GM23338 (cell line): ENCODE measurements around the gene KRT85.

Experiments used
- CREB1 ChIP-seq: fragments of 250-450 bp; sonication (Bioruptor Pico); IDR thresholded peaks from 2 replicates; pipeline ENCODE4 v1.5.0; 2020; ENCODE audit warnings: low read depth, mild to moderate bottlenecking, moderate library complexity
- EZH2 ChIP-seq: fragments of 200-600 bp; sonication (generic); IDR thresholded peaks from one replicate; pipeline ENCODE4 v1.8.0; 2017; ENCODE audit warnings: antibody characterized with exemption, mild to moderate bottlenecking, low read depth; ENCODE audit not compliant: unreplicated experiment
- EZH2phosphoT487 ChIP-seq: fragments of 200-600 bp; sonication (generic); IDR thresholded peaks from one replicate; pipeline ENCODE4 v1.8.1; 2018; ENCODE audit warnings: antibody characterized with exemption; ENCODE audit not compliant: unreplicated experiment
- POLR2AphosphoS5 ChIP-seq: IDR thresholded peaks from 2 replicates; pipeline ENCODE4 v1.6.1; 2016; ENCODE audit warnings: antibody characterized with exemption, low read depth
- ZNF331 ChIP-seq: fragments of 250-450 bp; sonication (Bioruptor Pico); IDR thresholded peaks from 2 replicates; pipeline ENCODE4 v1.5.0; 2020; ENCODE audit warnings: low read depth, mild to moderate bottlenecking, moderate library complexity
- TF ChIP-seq, protein P1 (sequence below), 2 experiments: fragments of 200-600 bp in 1 of 2; sonication (generic) in 1 of 2; conservative IDR thresholded peaks; 2 replicates each; pipeline versions ENCODE4 v1.5.1 to v1.6.1; 2016 to 2017; ENCODE audit warnings: antibody characterized with exemption in 2 of 2, low read depth in 2 of 2, mild to moderate bottlenecking in 2 of 2, moderate library complexity in 1 of 2
- TF ChIP-seq, protein P2 (sequence below): IDR thresholded peaks from one replicate; pipeline ENCODE4 v1.6.1; 2018; ENCODE audit warnings: antibody characterized with exemption; ENCODE audit not compliant: unreplicated experiment
- TF ChIP-seq, protein P3 (sequence below): fragments of 250-450 bp; sonication (Bioruptor Pico); IDR thresholded peaks from 2 replicates; pipeline ENCODE4 v1.5.0; 2020; ENCODE audit warnings: mild to moderate bottlenecking, moderate library complexity
- TF ChIP-seq, protein P4 (sequence below): IDR thresholded peaks from 2 replicates; pipeline ENCODE4 v1.6.1; 2016; ENCODE audit warnings: antibody characterized with exemption

DNA sequence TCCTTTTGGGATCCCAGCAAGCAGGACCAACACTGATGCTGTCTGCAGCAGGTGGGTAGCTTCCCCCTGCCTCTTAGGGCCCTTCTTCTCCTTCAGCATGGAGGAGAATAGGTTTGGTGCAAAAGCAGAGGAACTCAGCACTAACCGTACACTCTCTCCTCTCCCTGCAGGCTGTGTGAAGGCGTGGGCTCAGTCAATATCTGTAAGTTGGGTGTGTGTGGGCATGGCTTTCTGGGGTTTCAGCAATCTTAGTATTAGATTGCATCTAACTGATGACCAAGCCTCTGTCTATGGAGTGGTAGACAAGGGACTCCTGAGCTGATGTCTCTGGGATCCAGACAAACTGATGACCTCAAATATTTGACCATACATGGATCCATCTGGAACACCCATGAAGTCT is 14.3 kb downstream of the KRT85 start:
- TF ChIP-seq, protein P1, sequence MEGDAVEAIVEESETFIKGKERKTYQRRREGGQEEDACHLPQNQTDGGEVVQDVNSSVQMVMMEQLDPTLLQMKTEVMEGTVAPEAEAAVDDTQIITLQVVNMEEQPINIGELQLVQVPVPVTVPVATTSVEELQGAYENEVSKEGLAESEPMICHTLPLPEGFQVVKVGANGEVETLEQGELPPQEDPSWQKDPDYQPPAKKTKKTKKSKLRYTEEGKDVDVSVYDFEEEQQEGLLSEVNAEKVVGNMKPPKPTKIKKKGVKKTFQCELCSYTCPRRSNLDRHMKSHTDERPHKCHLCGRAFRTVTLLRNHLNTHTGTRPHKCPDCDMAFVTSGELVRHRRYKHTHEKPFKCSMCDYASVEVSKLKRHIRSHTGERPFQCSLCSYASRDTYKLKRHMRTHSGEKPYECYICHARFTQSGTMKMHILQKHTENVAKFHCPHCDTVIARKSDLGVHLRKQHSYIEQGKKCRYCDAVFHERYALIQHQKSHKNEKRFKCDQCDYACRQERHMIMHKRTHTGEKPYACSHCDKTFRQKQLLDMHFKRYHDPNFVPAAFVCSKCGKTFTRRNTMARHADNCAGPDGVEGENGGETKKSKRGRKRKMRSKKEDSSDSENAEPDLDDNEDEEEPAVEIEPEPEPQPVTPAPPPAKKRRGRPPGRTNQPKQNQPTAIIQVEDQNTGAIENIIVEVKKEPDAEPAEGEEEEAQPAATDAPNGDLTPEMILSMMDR (conservative IDR thresholded peaks at IDR 0.05; ENCODE audit: low read depth in 2 of 2) = no peak
- TF ChIP-seq POLR2AphosphoS5 = no peak
- no peak for TF ChIP-seq EZH2phosphoT487
- TF ChIP-seq ZNF331 (CRISPR knock-in tag) = no peak
- TF ChIP-seq, protein P2, sequence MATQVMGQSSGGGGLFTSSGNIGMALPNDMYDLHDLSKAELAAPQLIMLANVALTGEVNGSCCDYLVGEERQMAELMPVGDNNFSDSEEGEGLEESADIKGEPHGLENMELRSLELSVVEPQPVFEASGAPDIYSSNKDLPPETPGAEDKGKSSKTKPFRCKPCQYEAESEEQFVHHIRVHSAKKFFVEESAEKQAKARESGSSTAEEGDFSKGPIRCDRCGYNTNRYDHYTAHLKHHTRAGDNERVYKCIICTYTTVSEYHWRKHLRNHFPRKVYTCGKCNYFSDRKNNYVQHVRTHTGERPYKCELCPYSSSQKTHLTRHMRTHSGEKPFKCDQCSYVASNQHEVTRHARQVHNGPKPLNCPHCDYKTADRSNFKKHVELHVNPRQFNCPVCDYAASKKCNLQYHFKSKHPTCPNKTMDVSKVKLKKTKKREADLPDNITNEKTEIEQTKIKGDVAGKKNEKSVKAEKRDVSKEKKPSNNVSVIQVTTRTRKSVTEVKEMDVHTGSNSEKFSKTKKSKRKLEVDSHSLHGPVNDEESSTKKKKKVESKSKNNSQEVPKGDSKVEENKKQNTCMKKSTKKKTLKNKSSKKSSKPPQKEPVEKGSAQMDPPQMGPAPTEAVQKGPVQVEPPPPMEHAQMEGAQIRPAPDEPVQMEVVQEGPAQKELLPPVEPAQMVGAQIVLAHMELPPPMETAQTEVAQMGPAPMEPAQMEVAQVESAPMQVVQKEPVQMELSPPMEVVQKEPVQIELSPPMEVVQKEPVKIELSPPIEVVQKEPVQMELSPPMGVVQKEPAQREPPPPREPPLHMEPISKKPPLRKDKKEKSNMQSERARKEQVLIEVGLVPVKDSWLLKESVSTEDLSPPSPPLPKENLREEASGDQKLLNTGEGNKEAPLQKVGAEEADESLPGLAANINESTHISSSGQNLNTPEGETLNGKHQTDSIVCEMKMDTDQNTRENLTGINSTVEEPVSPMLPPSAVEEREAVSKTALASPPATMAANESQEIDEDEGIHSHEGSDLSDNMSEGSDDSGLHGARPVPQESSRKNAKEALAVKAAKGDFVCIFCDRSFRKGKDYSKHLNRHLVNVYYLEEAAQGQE = no peak
- TF ChIP-seq EZH2 = no peak
- TF ChIP-seq CREB1 (CRISPR knock-in tag) = no peak
- TF ChIP-seq, protein P3, sequence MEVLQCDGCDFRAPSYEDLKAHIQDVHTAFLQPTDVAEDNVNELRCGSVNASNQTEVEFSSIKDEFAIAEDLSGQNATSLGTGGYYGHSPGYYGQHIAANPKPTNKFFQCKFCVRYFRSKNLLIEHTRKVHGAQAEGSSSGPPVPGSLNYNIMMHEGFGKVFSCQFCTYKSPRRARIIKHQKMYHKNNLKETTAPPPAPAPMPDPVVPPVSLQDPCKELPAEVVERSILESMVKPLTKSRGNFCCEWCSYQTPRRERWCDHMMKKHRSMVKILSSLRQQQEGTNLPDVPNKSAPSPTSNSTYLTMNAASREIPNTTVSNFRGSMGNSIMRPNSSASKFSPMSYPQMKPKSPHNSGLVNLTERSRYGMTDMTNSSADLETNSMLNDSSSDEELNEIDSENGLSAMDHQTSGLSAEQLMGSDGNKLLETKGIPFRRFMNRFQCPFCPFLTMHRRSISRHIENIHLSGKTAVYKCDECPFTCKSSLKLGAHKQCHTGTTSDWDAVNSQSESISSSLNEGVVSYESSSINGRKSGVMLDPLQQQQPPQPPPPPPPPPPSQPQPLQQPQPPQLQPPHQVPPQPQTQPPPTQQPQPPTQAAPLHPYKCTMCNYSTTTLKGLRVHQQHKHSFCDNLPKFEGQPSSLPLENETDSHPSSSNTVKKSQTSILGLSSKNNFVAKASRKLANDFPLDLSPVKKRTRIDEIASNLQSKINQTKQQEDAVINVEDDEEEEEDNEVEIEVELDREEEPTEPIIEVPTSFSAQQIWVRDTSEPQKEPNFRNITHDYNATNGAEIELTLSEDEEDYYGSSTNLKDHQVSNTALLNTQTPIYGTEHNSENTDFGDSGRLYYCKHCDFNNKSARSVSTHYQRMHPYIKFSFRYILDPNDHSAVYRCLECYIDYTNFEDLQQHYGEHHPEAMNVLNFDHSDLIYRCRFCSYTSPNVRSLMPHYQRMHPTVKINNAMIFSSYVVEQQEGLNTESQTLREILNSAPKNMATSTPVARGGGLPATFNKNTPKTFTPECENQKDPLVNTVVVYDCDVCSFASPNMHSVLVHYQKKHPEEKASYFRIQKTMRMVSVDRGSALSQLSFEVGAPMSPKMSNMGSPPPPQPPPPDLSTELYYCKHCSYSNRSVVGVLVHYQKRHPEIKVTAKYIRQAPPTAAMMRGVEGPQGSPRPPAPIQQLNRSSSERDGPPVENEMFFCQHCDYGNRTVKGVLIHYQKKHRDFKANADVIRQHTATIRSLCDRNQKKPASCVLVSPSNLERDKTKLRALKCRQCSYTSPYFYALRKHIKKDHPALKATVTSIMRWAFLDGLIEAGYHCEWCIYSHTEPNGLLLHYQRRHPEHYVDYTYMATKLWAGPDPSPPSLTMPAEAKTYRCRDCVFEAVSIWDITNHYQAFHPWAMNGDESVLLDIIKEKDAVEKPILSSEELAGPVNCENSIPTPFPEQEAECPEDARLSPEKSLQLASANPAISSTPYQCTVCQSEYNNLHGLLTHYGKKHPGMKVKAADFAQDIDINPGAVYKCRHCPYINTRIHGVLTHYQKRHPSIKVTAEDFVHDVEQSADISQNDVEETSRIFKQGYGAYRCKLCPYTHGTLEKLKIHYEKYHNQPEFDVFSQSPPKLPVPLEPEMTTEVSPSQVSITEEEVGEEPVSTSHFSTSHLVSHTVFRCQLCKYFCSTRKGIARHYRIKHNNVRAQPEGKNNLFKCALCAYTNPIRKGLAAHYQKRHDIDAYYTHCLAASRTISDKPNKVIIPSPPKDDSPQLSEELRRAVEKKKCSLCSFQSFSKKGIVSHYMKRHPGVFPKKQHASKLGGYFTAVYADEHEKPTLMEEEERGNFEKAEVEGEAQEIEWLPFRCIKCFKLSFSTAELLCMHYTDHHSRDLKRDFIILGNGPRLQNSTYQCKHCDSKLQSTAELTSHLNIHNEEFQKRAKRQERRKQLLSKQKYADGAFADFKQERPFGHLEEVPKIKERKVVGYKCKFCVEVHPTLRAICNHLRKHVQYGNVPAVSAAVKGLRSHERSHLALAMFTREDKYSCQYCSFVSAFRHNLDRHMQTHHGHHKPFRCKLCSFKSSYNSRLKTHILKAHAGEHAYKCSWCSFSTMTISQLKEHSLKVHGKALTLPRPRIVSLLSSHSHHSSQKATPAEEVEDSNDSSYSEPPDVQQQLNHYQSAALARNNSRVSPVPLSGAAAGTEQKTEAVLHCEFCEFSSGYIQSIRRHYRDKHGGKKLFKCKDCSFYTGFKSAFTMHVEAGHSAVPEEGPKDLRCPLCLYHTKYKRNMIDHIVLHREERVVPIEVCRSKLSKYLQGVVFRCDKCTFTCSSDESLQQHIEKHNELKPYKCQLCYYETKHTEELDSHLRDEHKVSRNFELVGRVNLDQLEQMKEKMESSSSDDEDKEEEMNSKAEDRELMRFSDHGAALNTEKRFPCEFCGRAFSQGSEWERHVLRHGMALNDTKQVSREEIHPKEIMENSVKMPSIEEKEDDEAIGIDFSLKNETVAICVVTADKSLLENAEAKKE (CRISPR knock-in tag) = no peak
- TF ChIP-seq, protein P4, sequence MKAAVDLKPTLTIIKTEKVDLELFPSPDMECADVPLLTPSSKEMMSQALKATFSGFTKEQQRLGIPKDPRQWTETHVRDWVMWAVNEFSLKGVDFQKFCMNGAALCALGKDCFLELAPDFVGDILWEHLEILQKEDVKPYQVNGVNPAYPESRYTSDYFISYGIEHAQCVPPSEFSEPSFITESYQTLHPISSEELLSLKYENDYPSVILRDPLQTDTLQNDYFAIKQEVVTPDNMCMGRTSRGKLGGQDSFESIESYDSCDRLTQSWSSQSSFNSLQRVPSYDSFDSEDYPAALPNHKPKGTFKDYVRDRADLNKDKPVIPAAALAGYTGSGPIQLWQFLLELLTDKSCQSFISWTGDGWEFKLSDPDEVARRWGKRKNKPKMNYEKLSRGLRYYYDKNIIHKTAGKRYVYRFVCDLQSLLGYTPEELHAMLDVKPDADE = no peak
